ENCODE results near the gene GRAMD4. TPM values are rescaled to one million over a fixed set of nuclear protein-coding genes. Genes with fewer than 3 reads are reported as not detected.

GRAMD4 gene
- total and polyA plus RNA-seq, 2 donors (not counting 1 experiment from before 2014, with no cell fraction given): 17.0 to 88.1 TPM

DNA sequence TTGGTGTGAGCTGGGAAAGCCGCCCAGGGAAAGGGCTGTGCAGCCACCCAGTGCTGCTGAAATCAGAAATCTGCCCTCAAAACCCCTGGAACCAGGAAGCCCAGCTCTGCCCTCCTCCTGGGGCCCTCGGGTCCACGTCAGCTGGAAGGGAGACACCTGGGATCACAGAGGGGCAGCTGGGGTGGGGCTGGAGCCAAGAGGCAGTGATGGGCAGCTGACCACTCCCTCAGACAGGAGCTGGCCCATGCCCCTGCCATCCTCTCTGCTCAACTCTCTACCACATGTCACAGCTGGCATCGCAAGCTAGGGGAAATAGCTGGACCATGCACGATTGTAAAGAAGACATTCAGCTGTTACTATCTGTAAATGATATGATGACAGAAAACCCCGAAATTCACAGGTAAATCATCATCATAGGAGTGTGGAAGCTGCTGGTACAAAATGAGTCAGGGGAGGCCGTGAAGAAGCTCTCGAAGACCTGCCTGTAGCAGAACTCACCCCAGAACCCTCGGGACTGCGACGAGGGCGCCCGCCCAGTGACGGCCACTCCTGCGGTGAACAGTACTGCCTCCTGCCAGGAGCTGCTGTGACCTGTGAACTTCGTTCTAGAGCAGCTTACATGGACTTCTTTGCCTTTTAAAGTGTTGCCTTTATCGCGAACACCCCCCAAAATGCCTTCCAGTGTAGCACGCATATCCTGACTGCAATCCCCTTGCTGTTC, 62.0 kb downstream of the GRAMD4 start:
- Histone ChIP-seq H2AFZ (ENCODE audit: insufficient read depth, low read depth, low read length, poor library complexity, severe bottlenecking) (no peak overlapping the region), H3K79me2 (ENCODE audit: control insufficient read depth, insufficient read depth, low read length) (no peaks in the 10 kb centered on the region), H3K4me3 (ENCODE audit: control extremely low read depth in 1 of 5, extremely low read depth in 1 of 5, insufficient read depth in 1 of 5, low read depth in 2 of 5, low read length in 4 of 5) (no peak overlapping the region), H3K27ac (ENCODE audit: low read length in 2 of 2) (no peak overlapping the region), H3K27me3 (replicated peaks in 1 of 4; ENCODE audit: control extremely low read depth in 1 of 4, control insufficient read depth in 3 of 4, insufficient read depth in 4 of 4, low read length in 3 of 4) (peaks cover 0 to 13% (median 0%) of the 10 kb centered on the region in 4 experiments), H3K4me1 (ENCODE audit: control insufficient read depth in 2 of 2, insufficient read depth in 2 of 2, low read length in 2 of 2) (peaks cover 37 to 45% of the 10 kb centered on the region in 2 donors), H3K9me3 (ENCODE audit: control extremely low read depth in 1 of 3, control insufficient read depth in 2 of 3, insufficient read depth in 1 of 3, low read length in 2 of 3) (peaks cover 0 to 11% (median 0%) of the 10 kb centered on the region in 3 donors), H3K9ac (ENCODE audit: low read length) (no peak overlapping the region), H3K4me2 (replicated peaks; ENCODE audit: low read depth, low read length, poor library complexity, severe bottlenecking) (no peak overlapping the region), H4K20me1 (ENCODE audit: control insufficient read depth, insufficient read depth, low read length, poor library complexity, severe bottlenecking) (peaks cover 93% of the 10 kb centered on the region), H3K36me3 (replicated peaks in 1 of 2; ENCODE audit: control extremely low read depth in 1 of 2, control insufficient read depth in 1 of 2, extremely low read depth in 1 of 2, insufficient read depth in 2 of 2, low read length in 1 of 2) (peaks cover 0 to 26% of the 10 kb centered on the region in 2 experiments)
- Mint-ChIP-seq H3K9me3 (ENCODE audit: insufficient read depth) (no peaks in the 10 kb centered on the region), H3K4me3 (no peak overlapping the region), H3K27me3 (peaks cover 4% of the 10 kb centered on the region), H3K27ac (no peak overlapping the region), H3K4me1 (peaks cover 36% of the 10 kb centered on the region)
- CTCF ChIA-PET: interaction anchor here (0.6 to 9.1 kb wide), 11 partner anchors 9 to 676 kb away, joined by 3 to 56 read pairs (median 3); no protein-coding TSS in a partner anchor
- WGBS (ENCODE audit: insufficient coverage): 98% methylated on average over 16 of the region's 19 CpGs
- no peak for ATAC-seq (ENCODE audit: low read depth)
- POLR2A ChIA-PET: interaction anchor here (1.6 kb wide), 1 partner anchor 95 kb away, joined by 4 read pairs; no protein-coding TSS in a partner anchor
- no peak for TF ChIP-seq EZH2 (IDR thresholded peaks at IDR 0.05; ENCODE audit: borderline replicate concordance, insufficient read depth, low read depth, low read length, poor library complexity, severe bottlenecking)
- TF ChIP-seq, protein P1, sequence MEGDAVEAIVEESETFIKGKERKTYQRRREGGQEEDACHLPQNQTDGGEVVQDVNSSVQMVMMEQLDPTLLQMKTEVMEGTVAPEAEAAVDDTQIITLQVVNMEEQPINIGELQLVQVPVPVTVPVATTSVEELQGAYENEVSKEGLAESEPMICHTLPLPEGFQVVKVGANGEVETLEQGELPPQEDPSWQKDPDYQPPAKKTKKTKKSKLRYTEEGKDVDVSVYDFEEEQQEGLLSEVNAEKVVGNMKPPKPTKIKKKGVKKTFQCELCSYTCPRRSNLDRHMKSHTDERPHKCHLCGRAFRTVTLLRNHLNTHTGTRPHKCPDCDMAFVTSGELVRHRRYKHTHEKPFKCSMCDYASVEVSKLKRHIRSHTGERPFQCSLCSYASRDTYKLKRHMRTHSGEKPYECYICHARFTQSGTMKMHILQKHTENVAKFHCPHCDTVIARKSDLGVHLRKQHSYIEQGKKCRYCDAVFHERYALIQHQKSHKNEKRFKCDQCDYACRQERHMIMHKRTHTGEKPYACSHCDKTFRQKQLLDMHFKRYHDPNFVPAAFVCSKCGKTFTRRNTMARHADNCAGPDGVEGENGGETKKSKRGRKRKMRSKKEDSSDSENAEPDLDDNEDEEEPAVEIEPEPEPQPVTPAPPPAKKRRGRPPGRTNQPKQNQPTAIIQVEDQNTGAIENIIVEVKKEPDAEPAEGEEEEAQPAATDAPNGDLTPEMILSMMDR (IDR thresholded peaks at IDR 0.05): no peak
- intact Hi-C loops (cut with micrococcal nuclease): loop anchor here (10.0 kb wide), 1 partner anchor 327 kb away; no protein-coding TSS in a partner anchor
- DNase-seq: no peak

DNA sequence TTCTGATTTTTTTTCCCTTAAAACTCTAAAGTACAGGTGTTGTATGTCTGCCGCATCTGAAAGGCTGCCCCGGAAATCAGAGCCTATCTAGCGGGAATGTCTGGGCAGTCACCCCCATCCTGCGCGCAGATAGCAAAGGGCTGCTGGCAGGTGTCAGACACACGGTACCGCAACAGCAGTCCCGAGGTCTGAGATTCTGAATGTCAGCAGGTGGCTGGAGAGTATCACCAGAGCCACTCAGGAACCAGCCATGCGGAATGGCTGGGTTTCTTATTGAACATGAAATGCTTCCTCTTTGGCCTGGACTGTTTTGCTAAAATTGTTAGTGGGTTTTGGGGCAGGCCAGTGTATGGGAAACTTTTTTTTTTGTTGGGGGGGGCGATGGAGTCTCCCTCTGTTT, 64.5 kb downstream of the GRAMD4 start:
- no peaks in the 10 kb centered on the region for H3K9me3 Mint-ChIP-seq (ENCODE audit: insufficient read depth)
- H3K27ac Mint-ChIP-seq: peak overlapping the region; percentile 91
- TF ChIP-seq, protein P1 (IDR thresholded peaks at IDR 0.05): no peak
- no peak for TF ChIP-seq EZH2 (IDR thresholded peaks at IDR 0.05; ENCODE audit: borderline replicate concordance, insufficient read depth, low read depth, low read length, poor library complexity, severe bottlenecking)
- ChIA-PET POLR2A (interaction anchor here (0.7 kb wide), 1 partner anchor 116 kb away, joined by 5 read pairs; no protein-coding TSS in a partner anchor), CTCF (interaction anchor here (9.1 kb wide), 1 partner anchor 121 kb away, joined by 56 read pairs; no protein-coding TSS in a partner anchor)
- Histone ChIP-seq H4K20me1 (ENCODE audit: control insufficient read depth, insufficient read depth, low read length, poor library complexity, severe bottlenecking) (peaks cover 93% of the 10 kb centered on the region), H3K27ac (ENCODE audit: low read length in 2 of 2) (peak overlapping the region in 1 of 2 donors; percentile 23), H3K9me3 (ENCODE audit: control extremely low read depth in 1 of 3, control insufficient read depth in 2 of 3, insufficient read depth in 1 of 3, low read length in 2 of 3) (peaks cover 0 to 9% (median 0%) of the 10 kb centered on the region in 3 donors), H3K4me2 (replicated peaks; ENCODE audit: low read depth, low read length, poor library complexity, severe bottlenecking) (peak overlapping the region; percentile 33), H2AFZ (ENCODE audit: insufficient read depth, low read depth, low read length, poor library complexity, severe bottlenecking) (no peak overlapping the region), H3K4me3 (ENCODE audit: control extremely low read depth in 1 of 5, extremely low read depth in 1 of 5, insufficient read depth in 1 of 5, low read depth in 2 of 5, low read length in 4 of 5) (no peak overlapping the region), H3K36me3 (replicated peaks in 1 of 2; ENCODE audit: control extremely low read depth in 1 of 2, control insufficient read depth in 1 of 2, extremely low read depth in 1 of 2, insufficient read depth in 2 of 2, low read length in 1 of 2) (peaks cover 0 to 35% of the 10 kb centered on the region in 2 experiments), H3K79me2 (ENCODE audit: control insufficient read depth, insufficient read depth, low read length) (no peaks in the 10 kb centered on the region), H3K4me1 (ENCODE audit: control insufficient read depth in 2 of 2, insufficient read depth in 2 of 2, low read length in 2 of 2) (peaks cover 37 to 46% of the 10 kb centered on the region in 2 donors), H3K9ac (ENCODE audit: low read length) (no peak overlapping the region), H3K27me3 (replicated peaks in 1 of 4; ENCODE audit: control extremely low read depth in 1 of 4, control insufficient read depth in 3 of 4, insufficient read depth in 4 of 4, low read length in 3 of 4) (peaks cover 0 to 13% (median 0%) of the 10 kb centered on the region in 4 experiments)
- intact Hi-C loops (cut with micrococcal nuclease): loop anchor here (1.0 to 10.0 kb wide), 6 partner anchors 10 to 330 kb away; partner anchors contain the start of gene TBC1D22A
- DNase-seq (peak; percentile 91), ATAC-seq (ENCODE audit: low read depth) (peak; percentile 92)
- peaks cover 36% of the 10 kb centered on the region for H3K4me1 Mint-ChIP-seq
- H3K4me3 Mint-ChIP-seq: peak overlapping the region; percentile 80
- WGBS (ENCODE audit: insufficient coverage): 4% methylated on average over 9 of the region's 10 CpGs
- H3K27me3 Mint-ChIP-seq: peaks cover 7% of the 10 kb centered on the region

Measured in B cell (primary cell).